Cardiac muscle cell (in vitro differentiated cells and primary cell): ENCODE measurements around the gene DAB1. TPM values are rescaled to one million over a fixed set of nuclear protein-coding genes. Genes with fewer than 3 reads are reported as not detected.

Source experiments
- DNase-seq, 2 donors: peaks; one replicate each; pipeline versions ENCODE4 v3.0.0 to v3.0.0-alpha.2; 2010 to 2017; ENCODE audit warnings: low read depth in 1 of 2, low spot score in 1 of 2
- H3K27ac ChIP-seq: fragments of 200-600 bp; sonication (generic); 2 replicates; pipeline ENCODE4 v1.5.1; 2016
- H3K27me3 ChIP-seq: fragments of 200-600 bp; sonication (generic); 2 replicates; pipeline ENCODE4 v1.6.0; 2016; ENCODE audit warnings: control low read depth
- H3K36me3 ChIP-seq: fragments of 200-600 bp; sonication (generic); 2 replicates; pipeline ENCODE4 v1.5.1; 2016; ENCODE audit warnings: control low read depth
- H3K4me1 ChIP-seq: fragments of 200-600 bp; sonication (generic); 2 replicates; pipeline ENCODE4 v1.8.1; 2017; ENCODE audit warnings: low read depth, mild to moderate bottlenecking, mixed run types
- H3K4me3 ChIP-seq: fragments of 200-600 bp; sonication (generic); 2 replicates; pipeline ENCODE4 v1.5.1; 2016; ENCODE audit warnings: mild to moderate bottlenecking
- H3K9me3 ChIP-seq: fragments of 200-600 bp; sonication (generic); 2 replicates; pipeline ENCODE4 v1.5.1; 2017; ENCODE audit warnings: low read depth, mild to moderate bottlenecking, control low read depth
- polyA plus RNA-seq: library from polyadenylated mRNA; unstranded; fragments of >200 nt; fragmentation: Nextera tagmentation; extraction: Ambion mirVana; gene quantifications from 2 replicates; pipeline ENCODE4 v1.2.1, GENCODE V29; 2016
- total RNA-seq: library from RNA; depleted of rRNA; stranded (reverse); fragments of >200 nt; gene quantifications from 2 replicates; pipeline ENCODE4 v1.2.3, GENCODE V29; 2016
- TF ChIP-seq, protein P1 (sequence below): IDR thresholded peaks from 2 replicates; pipeline ENCODE4 v1.5.1; 2012; ENCODE audit warnings: low read depth, mild to moderate bottlenecking, low read length

DAB1 gene
- total and polyA plus RNA-seq, 2 experiments from 2014 or later = 24.1 to 26.6 TPM

DNA sequence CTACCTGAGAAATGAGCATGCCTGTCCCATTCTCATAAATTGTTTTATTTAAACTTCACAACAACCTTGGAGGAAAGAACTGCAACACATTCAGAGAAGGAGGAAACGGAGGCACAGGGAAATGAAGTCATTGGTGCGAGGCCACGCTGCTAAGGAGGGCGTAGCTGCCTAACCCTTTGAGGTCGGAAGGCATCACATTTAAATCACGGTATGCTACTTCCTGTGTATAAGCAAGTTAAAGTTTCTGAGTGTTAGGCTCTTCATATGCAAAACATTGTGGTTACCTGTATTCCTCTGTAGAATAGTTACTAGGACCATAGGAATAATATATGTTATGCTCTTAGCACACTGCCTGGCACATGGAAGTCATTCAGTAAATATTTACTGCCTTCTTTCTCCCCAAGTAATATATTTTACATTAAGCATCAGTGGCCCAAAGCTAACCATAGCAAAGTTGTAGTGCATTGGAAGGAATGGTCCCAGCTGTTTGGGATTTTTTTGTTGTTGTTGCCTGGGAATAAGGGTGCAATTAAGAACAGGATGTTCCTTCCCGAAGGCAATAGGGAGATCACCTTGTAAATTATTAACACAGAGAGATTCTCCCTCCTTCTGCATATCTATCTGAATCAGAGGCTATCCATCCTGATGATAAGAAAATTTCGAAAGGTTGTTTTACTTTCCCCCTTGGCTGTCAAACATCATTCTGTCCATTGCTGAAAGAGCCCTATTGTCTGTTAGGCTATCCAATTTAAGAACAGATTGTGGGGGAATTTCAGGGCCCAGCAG, 265.8 kb downstream of the DAB1 start:
- Histone ChIP-seq H3K36me3 (no peaks in the 10 kb centered on the region), H3K27ac (no peak overlapping the region), H3K4me3 (no peak overlapping the region), H3K27me3 (no peaks in the 10 kb centered on the region), H3K4me1 (peaks cover 2% of the 10 kb centered on the region), H3K9me3 (no peaks in the 10 kb centered on the region)
- DNase-seq = no peak
- TF ChIP-seq, protein P1, sequence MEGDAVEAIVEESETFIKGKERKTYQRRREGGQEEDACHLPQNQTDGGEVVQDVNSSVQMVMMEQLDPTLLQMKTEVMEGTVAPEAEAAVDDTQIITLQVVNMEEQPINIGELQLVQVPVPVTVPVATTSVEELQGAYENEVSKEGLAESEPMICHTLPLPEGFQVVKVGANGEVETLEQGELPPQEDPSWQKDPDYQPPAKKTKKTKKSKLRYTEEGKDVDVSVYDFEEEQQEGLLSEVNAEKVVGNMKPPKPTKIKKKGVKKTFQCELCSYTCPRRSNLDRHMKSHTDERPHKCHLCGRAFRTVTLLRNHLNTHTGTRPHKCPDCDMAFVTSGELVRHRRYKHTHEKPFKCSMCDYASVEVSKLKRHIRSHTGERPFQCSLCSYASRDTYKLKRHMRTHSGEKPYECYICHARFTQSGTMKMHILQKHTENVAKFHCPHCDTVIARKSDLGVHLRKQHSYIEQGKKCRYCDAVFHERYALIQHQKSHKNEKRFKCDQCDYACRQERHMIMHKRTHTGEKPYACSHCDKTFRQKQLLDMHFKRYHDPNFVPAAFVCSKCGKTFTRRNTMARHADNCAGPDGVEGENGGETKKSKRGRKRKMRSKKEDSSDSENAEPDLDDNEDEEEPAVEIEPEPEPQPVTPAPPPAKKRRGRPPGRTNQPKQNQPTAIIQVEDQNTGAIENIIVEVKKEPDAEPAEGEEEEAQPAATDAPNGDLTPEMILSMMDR = no peak

DNA sequence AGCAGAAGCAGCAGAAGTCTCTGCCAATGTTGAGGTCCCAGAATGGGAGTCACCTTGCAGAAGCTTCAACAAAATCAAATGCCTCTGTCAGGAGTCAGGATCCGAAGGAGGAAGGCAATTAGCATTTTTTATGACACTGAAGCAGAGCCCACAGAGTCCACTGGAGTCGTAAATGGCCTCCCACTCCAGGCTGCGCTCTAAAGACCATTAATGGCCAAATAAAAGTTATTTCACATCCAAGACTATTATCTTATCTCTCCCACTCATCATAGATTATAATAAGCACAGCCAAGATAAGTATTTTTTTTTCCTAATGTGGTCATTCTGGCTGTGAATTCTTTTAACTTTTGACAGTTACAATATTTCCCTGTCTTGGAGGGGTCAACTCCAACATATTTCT, 267.0 kb downstream of the DAB1 start:
- Histone ChIP-seq H3K27ac (no peak overlapping the region), H3K4me1 (no peaks in the 10 kb centered on the region), H3K9me3 (no peaks in the 10 kb centered on the region), H3K27me3 (no peaks in the 10 kb centered on the region), H3K36me3 (no peaks in the 10 kb centered on the region), H3K4me3 (no peak overlapping the region)
- TF ChIP-seq, protein P1 = no peak
- DNase-seq = no peak

GRCh38 chr1:57146100-57146499, 277.8 kb downstream of the DAB1 start:
- H3K27me3 ChIP-seq = no peaks in the 10 kb centered on the region
- H3K4me3 ChIP-seq = no peak overlapping the region
- TF ChIP-seq, protein P1 = no peak
- no peak for DNase-seq
- no peaks in the 10 kb centered on the region for H3K36me3 ChIP-seq
- H3K9me3 ChIP-seq = no peaks in the 10 kb centered on the region
- H3K27ac ChIP-seq = no peak overlapping the region
- H3K4me1 ChIP-seq = no peaks in the 10 kb centered on the region

GRCh38 chr1:57142999-57143398, 280.9 kb downstream of the DAB1 start:
- Histone ChIP-seq H3K27ac (no peak overlapping the region), H3K4me3 (no peak overlapping the region), H3K4me1 (no peaks in the 10 kb centered on the region), H3K27me3 (no peaks in the 10 kb centered on the region), H3K9me3 (no peaks in the 10 kb centered on the region), H3K36me3 (no peaks in the 10 kb centered on the region)
- DNase-seq = no peak
- TF ChIP-seq, protein P1 = no peak

GRCh38 chr1:57142169-57142568, 281.7 kb downstream of the DAB1 start:
- no peaks in the 10 kb centered on the region for H3K36me3 ChIP-seq
- no peaks in the 10 kb centered on the region for H3K4me1 ChIP-seq
- H3K27me3 ChIP-seq = no peaks in the 10 kb centered on the region
- H3K4me3 ChIP-seq = no peak overlapping the region
- H3K9me3 ChIP-seq = no peaks in the 10 kb centered on the region
- no peak for DNase-seq
- no peak overlapping the region for H3K27ac ChIP-seq
- TF ChIP-seq, protein P1 = no peak
